GM19328 (cell line): ENCODE results near the gene NTMT2.
"Not testable (repeated sequence)": the region's sequence is repeated elsewhere in the genome, so short reads cannot be mapped to it uniquely, and the experiment has no call there.

Experiments used
- ATAC-seq: cut with Tn5 transposase; IDR thresholded peaks from one replicate; pipeline ENCODE4 v1.9.1; 2021; ENCODE audit warnings: mild to moderate bottlenecking, moderate library complexity; ENCODE audit not compliant: unreplicated experiment

Gene NTMT2

GRCh38 chr1:170156594-170156993 lies 10.8 kb downstream of the NTMT2 start:
- ATAC-seq: no peak

- no peak for ATAC-seq
Measured at GRCh38 chr1:170157820-170158219, 12.1 kb downstream of the NTMT2 start.

DNA sequence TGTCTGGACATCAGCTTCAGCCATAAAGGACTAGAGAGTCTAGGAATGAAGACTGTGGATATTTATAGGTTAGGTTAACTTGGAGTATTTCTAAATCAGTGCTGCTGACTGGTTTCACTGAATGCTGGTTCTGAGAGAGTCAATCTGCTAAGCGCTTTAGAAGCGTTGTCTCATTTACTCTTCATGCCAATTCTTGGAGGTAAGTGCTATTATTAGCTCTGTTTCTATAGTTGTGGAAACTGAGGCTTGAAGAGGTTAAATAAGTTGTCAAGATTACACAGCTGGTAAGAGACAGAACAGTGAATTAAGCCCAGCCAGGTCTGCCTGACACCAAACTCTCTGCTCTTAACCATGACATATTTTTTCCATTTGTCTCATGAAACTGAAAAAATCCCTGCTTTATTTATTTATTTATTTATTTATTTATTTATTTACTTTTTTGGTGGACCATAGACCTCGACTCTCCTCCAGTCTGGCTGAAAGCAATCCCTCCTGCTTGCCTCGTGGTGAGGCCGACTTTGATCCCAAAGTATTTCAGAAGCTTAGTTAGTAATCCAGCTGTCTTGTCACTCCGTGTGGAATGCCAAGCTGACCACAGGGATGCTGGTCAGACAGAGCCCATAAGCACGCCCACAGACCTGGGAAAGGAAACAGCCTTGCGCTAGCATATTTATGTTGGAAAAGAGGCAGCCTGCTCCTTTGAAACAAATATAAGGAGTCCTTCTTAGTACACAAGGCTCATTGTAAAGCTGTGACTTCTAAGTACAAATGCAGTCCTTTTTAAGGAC lies 16.9 kb downstream of the NTMT2 start:
- no peak for ATAC-seq

DNA sequence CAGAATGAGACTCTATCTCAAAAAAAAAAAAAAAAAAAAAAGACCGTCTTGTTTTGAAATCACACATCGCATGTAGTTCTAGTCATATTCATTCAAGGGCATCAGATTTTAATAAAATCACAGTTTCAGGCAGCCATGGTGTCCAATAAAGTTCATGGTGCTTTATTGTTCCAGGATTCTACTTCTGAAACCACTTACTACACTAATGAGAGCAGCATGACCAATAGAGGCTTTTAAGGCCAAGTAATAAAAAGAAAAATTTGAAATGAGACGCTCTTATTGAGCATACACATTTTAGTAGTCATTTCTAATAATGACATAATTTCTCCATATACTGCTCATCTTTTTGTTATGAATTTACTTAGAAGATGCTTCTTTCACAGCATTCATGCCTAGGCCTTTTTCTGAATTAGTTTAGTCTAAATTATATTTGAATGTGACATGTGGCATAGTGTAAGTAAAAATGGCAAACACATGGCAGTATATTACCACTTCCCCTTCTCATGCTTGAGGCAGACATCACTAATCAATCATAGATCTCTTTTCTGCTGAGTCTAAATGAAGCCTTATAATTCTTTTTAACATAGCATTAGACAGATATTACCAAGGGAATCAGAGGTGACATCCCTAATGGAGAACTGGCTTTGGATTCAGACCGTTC lies 18.5 kb downstream of the NTMT2 start:
- ATAC-seq: no peak

DNA sequence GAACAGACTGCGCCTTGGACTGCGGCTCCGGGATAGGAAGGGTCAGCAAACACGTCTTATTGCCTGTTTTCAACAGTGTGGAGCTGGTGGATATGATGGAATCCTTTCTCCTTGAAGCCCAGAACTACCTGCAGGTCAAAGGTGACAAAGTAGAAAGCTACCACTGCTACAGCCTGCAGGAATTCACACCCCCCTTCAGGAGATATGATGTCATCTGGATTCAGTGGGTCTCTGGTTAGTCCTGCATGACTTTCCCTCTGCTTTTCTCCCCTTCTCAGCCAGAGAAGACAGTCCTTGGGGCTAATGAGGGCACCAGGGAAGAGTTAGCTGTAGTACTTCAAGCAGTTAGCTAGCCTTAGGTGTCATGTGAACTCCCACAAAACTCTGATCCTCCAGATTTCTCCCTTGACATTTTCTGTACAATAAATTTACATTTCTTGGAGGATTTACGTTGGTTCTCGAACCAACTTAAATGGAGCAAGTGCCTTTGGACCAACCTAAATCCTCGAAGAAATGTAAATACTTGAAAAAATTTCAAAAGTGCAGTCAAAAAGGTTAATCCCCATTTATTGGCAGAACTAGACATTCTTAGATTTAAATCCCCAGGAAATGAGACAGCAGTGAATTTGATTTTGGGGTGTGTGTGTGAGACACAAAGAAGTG lies 20.9 kb downstream of the NTMT2 start:
- ATAC-seq: no peak

- ATAC-seq: no peak
Measured at GRCh38 chr1:170168265-170168664, 22.5 kb downstream of the NTMT2 start.

DNA sequence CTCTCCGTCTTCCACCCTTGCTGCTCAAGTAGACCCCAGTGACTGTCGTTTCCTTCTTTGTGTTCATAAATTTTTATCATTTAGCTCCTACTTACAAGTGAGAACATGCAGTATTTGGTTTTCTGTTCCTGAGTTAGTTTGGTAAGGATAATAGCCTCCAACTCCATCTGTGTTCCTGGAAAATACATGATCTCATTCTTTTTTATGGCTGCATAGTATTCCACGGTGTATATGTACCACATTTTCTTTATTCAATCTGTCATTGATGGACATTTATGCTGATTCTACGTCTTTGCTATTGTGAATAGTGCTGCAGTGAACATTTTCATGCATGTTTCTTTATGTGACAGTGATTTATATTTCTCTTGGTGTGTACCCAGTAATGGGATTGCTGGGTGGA lies 24.8 kb downstream of the NTMT2 start:
- not testable (repeated sequence) for ATAC-seq

- ATAC-seq: no peak
Measured at GRCh38 chr1:170174395-170174794, 28.6 kb downstream of the NTMT2 start.

- ATAC-seq: no peak
Measured at GRCh38 chr1:170175041-170175440, 29.3 kb downstream of the NTMT2 start.

DNA sequence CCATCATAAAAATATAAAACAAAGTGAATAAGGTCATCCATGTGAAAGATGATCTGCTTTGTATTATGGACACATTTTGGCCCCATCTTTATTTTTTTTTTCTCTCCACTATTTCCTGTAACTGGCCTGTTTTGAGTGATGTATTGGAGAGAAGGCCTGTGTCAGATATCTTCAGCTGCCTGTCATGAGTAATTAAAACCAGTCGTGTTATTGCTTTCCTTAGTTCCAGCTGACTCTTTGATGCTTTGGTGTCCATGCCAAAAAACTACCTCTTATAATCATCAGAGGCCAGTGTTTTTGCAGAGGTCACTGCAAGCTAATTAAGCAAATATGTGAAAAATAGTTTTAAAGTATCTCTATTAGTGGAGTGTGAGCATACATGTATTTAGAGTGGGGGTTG lies 29.7 kb downstream of the NTMT2 start:
- ATAC-seq: no peak

DNA sequence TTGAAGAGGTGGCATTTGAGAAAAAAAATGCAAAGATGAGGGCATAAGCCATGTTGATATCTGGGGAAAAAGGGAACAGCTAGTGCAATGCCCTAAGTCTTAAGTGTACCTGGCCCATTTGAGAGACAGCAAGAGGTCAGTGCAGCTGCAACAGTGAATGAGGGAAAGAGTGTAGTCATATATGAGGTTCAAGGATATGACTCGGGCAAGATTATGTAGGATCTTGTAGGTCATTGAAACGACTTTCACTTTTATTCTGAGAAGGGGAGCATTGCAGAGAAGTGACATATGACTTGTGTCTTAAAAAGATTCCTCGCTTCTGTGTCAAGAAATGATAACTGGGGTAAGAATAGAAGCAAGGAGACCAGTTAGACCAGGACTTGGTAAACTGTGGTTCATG lies 31.0 kb downstream of the NTMT2 start:
- no peak for ATAC-seq

DNA sequence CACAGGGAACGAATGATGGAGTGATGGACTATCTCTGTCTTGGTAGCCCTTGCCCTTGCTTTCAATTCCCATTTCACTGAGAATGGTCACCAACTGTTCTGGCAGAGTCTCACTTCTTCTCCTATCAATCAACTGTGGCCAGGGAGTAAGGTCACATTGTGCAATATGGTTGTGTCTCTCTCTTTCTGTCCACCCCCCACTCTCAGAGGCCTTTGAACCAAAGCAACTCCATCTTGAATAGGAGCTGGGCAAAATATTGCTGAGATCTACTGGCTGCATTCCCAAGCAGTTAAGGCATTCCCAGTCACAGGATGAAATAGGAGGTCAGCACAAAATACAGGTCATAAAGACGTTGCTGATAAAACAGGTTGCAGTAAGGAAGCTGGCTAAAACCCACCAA lies 36.7 kb downstream of the NTMT2 start:
- ATAC-seq: no peak

GRCh38 chr1:170192546-170192945 lies 46.8 kb downstream of the NTMT2 start:
- no peak for ATAC-seq

- ATAC-seq: no peak
Measured at GRCh38 chr1:170194451-170194850, 48.7 kb downstream of the NTMT2 start.

- no peak for ATAC-seq
Measured at GRCh38 chr1:170196490-170197236, 50.9 kb downstream of the NTMT2 start.

DNA sequence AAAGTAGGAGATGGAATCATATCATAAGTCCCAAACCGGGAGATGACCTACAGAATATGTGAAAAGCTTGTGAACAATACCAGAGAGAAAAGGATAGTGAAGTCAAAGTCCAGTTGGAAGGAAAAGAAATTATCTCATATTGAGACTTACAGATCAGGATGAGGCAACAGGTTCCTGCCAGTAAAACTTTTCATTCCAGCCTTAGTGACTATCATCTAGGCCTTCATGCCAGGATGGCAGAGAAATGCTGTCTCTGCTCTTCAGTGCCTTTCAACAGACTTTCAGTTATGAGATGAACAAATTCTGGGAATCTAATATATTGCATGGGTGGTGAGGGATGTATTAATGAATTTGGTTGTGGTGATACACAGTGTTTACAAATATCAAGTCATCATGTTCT lies 52.3 kb downstream of the NTMT2 start:
- ATAC-seq: no peak

DNA sequence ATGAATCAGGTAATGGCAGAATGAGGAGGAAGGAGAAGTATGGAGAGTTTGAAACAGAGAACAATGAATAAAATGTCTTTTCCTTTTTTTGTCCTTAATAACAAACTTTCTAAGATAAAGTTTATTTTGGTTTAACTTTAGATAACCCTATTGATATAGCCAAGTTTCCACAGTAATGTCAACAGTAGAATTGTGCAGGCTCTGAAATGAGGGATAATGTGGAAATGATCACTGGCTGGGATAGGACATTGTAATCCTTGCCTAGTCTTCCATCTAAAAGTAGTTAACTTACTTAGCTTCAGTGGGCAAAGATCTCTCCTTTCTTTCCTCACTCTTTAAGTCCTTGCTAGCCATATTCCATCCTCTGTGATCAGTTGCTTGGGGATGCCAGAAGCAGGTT lies 52.8 kb downstream of the NTMT2 start:
- no peak for ATAC-seq

DNA sequence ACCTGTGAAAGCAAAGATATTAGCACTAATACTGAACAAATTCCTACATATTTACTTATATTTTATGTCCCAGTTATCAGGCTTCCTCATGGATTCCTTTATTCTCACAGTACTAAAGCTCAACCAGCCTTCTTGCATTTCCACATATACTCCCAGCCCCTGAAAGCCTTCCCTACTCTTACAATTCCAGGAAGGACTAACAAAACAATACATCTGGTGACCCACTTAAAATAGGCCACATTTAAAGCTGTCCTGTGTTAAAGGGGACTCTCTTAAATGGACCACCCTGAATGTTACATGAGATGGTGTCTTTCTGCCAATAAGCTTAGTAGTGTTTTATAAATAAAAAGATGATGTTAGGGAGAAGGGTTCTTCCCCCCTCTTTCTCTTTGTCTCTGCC lies 54.4 kb downstream of the NTMT2 start:
- ATAC-seq: no peak

DNA sequence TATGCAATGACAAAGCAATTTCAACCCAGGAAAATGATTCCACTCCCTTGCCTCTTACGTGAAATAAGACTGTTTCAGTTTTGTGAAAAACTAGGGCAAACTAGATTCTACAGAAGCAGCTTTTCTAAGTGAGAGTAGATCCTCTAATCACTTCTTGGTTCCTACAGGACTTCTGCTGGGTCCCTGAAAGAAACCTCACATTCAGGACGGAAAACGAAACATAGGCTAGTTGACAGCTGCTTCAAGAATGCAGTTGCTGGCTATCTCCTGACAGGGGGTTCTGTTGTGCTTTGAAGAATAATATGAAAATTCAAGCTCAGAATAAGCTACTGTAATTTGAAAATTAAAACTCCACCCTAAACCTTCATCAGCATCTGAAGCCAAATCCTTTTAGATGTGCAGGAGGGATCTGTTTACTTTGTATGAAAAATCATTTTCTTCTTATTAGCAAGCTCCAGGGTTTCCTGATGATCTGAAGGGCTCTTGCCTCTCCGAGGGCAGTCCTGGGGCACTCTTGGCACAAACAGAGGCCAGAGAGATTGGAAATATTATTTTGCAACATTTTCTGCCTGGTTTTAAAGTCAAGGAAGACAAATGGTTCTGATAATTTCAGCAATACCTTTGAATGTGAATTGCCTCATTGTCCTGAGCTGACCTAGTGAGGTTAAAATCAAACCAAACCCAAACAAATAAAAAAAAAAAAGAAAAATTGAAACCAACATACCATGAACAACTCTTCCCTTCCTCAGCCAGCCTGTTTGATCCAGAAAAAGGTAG lies 55.0 kb downstream of the NTMT2 start:
- no peak for ATAC-seq

DNA sequence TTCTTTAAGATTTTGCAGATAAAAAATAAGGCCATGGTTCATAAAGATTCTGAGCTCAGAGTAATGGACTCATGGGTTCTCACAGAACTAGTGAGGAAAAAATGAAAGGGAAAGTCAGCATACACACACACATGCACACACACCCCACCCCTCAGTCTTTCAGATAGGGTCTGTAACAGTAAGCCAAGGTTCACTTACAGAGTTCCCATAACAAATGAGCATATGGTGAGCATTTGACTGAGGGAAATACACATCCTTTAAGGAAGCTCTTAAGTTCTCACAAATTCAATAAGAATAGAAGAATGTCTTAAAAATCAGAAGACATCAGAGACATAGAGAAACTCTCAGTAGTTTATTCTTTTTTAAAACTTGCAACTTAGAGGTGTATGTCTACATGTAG lies 57.9 kb downstream of the NTMT2 start:
- ATAC-seq: no peak

GRCh38 chr1:170204121-170204520 lies 58.4 kb downstream of the NTMT2 start:
- no peak for ATAC-seq
